ENCODE data around the gene B4GAT1.
"Not testable (repeated sequence)": the region's sequence is repeated elsewhere in the genome, so short reads cannot be mapped to it uniquely, and the experiment has no call there.

The B4GAT1 gene

DNA sequence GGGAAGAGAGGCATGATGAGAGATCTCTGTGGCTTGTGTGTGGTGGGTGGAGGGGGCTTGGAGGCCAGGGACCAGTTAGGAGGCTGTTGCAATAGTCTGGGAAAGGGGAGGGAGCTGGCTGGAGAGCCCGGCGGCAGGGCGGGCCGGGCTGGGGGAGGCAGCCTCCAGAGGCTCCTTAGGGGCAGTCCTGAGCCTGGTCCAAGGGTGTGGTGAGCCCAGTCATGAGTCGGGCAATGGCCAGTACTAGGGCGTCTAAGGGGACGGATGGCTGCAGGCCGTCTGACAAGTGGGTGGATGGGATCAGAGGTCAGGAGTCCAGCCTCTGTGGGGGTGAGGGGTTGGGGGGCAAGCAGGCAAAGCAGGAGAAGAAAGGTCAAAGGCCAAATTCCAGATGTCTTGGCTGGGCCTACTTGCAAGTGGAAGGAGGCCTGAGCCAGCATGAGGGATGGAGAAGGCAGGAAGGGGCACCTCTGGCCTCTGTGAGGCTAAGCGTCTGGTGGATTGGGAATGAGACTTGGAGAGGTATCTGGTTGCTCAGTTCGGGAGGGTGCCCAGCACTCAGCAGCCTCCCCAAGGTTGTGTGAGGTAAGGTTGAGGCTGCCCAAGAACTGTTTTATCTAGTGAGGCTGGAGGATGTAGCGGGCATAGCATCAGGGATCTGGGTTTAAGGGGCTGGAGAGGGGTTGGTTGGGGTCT is 24.5 kb downstream of the B4GAT1 start:
- DNase-seq: no peak

DNA sequence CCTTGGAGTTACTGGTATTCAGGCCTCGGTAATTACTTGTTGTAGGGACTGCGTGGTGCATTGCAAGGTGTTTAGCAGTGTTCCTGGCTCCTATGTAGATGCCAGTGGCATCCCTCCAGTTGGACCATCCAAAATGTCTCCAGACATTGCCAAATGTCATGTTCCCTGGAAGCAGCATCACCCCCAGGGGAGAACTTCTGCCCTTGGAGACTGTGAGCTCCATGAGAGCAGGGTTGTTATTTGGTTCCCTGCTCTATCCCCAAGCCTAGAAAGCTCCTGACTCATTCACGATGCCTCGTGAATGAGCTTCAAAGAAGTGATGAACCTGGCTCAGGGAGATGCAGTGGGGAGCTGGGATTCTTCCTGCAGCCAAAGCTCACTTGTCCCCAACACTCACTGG is 25.8 kb downstream of the B4GAT1 start:
- DNase-seq: no peak

DNA sequence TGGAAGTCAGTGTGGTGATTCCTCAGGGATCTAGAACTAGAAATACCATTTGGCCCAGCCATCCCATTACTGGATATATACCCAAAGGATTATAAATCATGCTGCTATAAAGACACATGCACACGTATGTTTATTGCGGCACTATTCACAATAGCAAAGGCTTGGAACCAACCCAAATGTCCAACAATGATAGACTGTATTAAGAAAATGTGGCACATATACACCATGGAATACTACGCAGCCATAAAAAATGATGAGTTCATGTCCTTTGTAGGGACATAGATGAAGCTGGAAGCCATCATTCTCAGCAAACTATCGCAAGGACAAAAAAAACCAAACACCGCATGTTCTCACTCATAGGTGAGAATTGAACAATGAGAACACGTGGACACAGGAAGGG is 26.7 kb downstream of the B4GAT1 start:
- not testable (repeated sequence) for DNase-seq

DNA sequence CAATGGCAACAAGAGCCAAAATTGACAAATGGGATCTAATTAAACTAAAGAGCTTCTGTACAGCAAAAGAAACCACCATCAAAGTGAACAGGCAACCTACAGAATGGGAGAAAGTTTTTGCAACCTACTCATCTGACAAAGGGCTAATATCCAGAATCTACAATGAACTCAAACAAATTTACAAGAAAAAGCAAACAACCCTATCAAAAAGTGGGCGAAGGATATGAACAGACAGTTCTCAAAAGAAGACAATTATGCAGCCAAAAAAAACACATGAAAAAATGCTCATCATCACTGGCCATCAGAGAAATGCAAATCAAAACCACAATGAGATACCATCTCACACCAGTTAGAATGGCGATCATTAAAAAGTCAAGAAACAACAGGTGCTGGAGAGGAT is 27.1 kb downstream of the B4GAT1 start:
- DNase-seq: not testable (repeated sequence)

DNA sequence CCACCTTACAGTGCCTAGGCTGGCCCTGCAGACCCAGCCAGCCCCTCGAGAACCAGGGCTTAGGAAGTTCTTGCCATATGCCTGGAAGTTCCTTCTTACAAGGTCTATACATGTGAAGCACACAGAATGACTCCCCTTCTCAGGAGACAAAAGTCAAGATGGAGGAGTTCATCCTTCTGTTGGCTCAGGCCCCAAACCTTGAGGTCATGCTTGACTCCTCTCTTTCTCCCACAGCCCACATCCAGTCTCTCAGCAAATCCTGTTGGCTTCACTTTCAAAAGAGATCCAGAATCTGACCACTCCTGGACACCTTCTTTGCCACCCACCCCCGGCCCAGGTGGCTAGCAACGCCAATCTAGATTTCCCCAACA is 28.8 kb downstream of the B4GAT1 start:
- DNase-seq: no peak

DNA sequence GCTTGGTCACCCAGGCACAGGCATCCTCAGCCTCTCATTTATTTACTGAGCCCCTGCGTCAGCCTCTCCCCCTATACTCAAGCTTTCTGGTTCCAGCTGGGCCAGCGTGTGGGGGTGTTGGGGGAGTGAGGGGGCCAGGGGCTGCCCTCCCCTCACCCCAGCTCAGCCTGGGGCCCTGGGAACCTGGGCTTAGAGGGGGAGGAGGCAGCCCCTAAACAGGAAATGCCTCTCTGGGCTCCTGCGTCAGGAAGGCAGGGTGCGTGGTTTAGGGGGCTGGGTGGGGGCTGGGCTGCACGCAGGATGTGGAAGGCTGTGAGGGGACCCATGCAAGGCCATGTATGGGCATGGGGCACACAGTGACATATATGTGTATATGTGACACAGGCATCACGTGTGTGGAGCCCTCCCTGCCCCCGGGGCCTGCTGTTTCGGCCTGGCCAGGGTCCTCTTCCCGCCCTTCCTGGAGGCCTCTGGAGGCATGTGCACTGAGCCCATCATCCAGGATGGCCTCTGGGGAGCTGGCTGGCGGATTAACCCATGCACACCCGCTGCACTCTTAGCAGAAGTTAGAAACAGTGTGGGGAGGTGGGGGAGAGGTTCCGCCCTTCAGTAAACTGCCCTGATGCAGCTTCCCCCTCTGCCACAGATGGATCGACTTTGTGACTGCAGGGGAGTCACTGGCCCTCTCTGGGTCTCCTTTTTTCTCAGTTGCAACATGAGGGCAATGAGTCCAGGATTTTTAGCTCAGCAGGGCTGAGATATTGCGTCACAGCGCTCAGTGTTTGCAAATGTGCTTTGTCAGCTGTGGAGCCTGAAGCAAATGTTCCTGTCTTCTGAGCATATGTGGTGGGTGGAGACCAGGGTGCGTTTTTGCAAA is 29.5 kb downstream of the B4GAT1 start:
- DNase-seq: no peak

DNA sequence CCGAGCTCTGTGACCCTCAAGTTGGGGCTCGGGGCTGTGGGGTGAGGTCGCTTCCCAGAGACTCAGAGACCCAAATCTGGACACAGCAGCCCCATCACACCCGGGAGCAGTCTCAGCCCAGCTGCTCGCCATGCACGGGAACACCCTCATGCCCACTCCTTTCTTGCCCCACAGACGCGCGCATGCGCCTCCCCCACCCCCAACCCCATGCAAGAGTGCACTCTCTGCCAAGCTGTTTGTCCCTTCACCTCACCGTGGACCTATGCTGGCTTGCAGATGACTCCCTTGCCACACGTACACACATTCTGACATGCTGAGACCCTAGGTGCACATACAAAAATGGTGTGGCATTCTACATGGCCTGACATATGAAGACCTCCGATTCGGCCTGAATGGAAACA is 30.1 kb downstream of the B4GAT1 start:
- DNase-seq: no peak

DNA sequence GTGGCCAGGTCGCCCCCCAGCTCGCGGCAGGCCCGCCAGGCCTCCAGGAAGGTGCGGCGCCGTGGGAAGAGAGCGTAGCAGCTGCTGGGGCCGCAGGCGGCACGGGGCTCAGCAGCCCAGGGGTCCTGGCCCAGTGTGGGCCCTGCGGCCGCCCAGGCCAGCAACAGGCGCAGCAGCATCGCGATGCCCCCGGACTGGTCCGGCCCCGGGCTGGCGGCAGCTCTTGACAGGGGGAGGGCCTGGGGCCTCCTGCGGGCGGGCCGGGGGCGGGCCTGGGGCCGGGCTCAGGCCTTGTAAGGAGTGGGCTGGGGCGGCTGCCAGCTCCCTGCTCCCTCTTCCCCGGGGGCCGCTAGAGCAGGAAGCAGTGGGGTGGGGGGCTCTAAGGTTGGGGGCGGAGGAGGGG is 30.6 kb downstream of the B4GAT1 start, which contains the start of gene CD248:
TSS of gene CD248 (minus strand) at position 196 of the 403 bp plus-strand sequence. CDS start at position 179, 17 bp downstream.
- no peak for DNase-seq

DNA sequence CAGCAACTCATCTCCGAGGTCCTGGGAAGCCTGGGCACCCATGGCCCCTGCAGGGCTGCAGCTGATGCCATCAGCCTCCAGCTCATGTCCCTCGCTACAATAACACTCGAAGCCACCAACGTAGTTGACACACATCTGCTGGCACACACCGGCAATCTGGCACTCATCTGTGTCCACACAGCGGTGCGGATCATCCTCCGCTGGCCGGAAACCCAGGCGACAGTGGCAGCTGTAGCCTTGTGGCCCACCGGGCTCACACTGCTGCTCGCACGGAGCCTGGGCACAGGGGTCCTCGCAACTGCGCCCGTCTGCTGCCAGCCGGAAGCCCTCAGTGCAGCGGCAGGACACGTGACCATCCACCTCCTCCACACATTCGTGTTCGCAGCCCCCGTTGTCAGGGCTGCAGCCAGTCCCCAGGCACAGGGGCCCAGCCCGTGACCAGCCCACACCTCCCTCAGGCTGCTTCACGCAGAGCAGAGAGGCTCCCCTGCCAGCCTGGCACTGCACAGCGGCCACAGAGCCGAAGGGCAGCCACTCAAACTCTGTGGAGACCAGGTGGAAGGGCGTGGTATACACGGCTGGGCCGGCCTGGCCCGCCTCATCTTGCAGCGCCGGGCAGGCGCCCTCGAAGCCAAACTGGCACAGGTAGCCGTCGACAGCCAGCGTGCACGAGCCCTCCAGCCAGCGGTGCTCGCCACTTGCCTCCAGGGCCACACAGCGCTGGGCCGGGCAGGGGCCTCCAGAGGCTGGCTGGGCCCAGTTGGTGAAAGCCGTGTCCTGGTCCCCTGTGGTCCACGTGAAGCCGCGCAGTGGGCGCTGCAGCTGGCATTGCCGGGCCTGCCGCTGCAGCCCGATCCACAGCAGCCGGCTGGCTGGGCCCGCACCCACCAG is 31.3 kb downstream of the B4GAT1 start:
- no peak for DNase-seq

DNA sequence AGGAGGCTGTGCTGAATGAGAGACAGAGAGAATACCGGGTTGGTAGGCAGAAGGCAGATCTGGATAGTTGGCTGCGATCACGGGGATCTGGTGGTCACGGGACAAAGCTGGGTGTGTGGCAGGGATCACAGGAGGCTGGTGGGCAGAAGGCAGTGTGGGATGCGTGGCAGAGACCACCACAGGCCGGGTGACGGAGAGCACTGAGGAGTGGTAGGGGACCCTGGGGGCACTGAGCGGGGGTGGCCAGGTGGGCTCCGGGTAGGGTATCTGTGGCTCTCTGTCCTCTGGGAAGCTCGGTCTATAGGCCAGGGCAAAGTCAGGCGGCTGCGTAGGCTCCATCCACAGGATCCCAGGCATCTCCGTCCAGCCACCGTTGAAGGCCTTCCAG is 31.9 kb downstream of the B4GAT1 start:
- no peak for DNase-seq

DNA sequence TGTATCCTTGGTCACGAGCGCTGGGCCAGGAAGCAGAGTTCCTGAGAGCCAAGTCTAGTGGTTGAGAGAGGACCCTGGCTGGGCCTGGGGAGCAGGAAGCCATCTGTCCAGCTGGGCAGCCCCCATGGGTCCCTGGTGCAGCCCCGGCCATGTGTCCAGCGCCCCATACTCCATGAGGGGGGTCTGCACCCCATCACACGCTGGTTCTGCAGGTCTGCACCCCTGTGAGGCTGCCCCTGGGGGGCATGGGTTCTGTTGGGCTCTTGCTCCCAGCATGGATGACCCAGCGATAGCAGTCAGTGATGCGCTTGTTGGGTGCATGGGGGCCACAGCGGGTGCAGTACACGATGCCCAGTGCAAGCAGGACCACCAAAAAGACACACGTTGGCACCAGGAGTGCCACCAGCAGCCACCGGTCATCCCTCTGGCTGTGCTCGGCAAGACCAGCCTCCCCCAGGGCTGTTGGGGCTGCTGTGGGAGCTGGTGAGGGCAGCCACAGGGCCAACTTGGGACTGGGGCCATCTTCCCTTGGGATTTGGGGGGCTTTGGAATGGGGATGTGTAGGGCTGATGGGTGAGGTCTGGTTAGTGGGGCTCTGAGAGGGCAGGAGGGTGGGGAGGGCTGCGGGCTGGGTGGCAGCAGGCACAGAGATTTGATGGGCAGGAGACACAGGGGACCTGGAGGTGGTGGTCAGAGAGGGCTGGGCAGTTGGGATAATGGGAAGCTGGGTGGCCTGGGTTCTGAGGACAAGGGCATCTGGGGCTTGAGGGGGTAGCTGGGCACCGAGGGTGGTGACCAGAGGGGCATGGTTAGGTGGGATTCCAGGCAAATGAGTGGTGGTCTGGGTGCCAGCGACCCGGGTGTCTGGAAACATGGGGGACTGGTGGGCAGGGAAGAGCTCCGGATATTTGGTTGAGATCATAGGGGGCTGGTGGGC is 32.6 kb downstream of the B4GAT1 start:
- DNase-seq: no peak

DNA sequence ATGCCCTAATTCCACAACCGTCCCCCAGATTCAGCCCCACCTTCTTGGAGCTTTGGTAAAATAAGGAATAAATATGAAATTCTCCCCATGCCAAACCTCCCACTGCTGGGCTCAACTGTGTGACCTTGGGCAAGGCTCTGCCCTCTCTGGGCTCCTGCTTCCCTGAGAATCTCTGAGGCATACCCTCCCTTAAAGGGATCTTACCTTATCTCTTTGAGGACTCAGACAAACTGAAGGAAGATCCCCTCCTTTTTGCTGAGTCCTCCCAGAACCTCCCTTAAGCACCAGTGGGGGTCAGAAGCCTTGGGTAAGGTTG is 33.3 kb downstream of the B4GAT1 start:
- DNase-seq: no peak

DNA sequence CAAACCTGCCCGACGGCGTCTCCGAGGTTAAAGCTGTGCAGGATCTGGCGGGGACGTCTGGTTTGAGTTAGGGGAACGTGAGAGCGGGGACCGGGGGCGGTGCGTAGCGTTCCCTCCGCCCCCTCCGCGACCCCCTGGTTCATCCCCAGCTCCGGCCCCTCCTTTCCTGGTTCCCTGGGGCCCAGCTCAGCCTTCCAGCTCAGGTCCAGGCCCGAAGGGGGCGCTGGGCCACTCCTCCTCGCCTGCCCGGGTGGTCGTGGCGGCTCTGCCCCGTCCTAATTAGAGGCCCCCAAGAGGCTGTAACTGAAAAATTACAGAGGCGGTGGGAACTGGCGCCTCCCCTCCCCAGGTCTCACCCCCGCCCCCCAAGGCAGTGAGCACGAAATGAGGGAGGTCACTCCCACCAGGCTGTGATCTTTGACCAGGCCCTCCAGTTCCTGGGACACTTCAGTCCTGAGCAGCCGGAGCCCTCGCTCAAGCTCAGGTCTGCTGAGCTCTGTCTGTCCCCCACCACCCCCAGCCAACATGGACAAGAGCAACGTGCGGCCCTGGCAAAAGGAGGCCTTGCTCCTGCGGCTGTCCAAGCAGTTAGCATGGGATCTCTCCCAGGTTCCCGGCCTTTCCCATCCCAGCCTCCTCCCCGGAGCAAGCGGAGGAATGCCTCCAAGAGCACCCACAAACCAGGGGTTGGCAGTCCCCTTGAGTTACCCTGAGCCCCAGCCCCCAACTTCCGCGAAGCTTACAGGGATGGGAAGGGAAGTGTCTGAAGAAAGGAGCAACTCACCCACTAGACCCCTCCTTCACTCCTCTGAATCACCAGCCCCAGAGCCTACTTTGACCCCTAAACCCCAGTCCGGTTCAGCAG is 33.9 kb downstream of the B4GAT1 start:
- DNase-seq: no peak

DNA sequence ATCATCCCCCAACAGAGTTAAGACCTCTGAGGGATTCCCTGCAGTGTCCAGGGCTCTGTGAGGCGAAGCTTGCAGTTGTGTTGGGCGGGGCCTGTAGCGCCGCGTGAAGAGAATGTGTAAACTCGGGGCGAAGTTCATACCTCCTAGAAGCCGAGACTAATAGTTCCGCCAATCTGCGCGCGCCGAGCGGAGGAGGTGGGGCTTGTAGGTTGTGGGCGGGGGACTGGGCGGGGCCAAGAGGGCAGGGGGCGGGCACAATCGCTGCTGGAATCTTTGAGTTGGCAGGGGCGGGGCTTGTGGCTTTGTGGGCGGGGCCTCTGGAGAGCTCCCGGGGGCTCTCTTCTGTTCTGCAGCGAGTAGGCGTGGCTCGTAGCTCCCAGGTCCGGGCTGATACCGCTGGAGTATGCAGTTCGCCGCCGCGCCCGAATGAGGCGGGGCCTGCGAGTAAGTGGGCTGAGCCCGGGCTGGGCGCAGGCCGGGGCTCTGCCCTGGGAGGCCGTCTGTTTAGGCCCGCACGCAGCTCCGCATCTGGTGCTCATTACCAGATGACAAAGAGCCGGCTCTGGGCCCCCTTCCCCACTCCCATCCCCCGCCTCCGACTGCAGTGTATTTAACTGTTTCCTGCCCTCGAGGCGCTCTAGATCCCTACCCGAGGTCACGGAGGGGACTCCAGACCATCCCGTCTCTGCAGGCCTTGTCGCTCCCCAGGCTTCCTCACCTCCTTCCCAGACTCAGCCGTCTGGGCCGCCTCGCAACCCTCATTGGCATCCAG is 34.7 kb downstream of the B4GAT1 start:
- DNase-seq: peak; percentile 96 to 99

DNA sequence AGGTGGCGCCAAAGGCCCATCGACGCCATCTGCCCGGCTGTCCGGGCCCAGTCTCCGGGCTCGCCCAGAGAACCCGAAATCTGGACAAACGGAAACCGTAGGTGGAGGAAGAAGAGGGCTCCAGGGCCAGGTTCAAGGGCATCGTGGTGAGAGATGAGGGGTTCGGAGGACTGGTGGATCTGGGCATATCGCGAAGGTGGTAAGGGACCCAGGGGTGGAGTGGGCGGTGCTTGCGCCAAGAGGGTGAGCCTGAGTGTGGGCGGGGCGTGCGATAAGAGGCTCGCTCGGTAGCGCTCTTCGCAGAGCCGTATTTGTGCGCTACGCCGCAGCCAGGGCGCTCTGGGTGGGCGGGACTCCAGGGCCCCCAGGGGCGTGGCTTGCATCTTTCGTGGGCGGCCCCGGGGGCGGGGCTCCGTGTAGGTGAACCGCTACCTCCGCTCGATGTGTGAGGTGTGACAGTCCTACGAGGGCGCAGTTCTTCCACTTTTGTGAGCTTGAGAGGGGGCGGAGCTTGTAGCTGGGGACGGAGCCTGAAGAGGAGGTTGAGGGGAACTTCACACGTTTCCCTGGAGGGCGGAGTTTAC is 35.4 kb downstream of the B4GAT1 start:
- DNase-seq: peak; percentile 98 to 99

DNA sequence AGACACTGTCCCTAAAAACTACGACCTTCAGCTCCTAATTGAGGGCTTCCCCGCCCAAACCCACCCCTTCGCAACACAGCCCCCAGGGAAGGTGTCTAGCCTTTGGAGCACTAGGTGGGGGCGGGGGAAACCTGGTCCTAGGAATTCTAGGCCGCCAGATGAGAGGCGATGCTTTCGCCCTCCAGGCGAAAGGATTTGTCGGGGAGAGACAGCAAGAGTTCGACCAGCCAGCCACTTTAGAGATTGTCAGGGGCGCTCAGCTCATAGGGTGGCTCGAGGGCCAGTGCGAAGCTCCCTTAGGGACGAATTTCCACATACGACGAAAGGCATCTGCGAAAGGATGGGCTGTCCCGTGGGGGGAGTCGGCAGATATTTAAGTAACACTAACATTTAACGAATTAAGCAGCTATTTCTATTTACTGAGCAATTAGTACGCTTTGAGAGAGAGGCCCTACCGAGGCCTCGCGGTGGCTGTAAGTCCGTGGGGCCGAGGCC is 35.9 kb downstream of the B4GAT1 start:
- no peak for DNase-seq

DNA sequence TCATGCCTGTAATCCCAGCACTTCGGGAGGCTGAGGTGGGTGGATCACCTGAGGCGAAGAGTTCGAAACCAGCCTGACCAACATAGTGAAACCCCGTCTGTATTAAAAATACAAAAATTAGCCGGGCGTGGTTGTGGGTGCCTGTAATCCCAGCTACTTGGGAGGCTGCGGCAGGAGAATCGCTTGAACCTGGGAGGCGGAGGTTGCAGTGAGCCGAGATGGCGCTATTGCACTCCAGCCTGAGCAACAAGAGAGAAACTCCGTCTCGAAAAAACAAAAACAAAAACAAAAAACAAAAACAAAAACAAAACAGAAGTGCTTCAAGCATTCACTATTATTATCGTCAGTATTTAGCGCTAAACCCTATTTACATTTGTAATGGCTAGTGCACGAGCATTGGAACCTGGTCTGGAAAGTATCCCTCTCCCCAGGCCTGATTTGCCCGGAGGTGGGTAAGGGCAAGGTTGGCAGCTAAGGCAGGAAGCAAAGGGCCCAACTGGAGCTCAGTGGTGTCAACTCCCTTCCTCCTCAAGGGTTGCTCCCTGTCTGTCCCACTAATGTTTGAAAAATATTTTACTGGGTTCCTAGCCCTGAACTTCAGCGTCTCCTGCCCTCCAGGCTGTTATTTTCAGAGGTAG is 36.5 kb downstream of the B4GAT1 start:
- not testable (repeated sequence) for DNase-seq

DNA sequence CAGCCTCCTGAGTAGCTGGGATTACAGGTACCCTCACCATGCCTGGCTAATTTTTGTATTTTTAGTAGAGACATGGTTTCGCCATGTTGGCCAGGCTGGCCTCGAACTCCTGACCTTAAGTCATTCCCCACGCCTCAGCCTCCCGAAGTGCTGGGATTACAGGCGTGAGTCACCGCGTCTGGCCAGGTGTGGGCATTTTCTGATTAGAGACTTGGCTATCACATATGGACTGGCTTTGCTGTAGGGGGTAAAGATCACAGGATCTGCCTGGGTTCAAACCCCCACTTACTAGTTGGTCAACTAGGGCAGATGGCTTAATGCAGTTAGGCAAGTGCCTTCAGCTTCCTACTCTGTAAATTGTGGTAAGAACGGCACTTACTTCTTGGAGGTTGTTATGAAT is 37.1 kb downstream of the B4GAT1 start:
- DNase-seq: no peak

DNA sequence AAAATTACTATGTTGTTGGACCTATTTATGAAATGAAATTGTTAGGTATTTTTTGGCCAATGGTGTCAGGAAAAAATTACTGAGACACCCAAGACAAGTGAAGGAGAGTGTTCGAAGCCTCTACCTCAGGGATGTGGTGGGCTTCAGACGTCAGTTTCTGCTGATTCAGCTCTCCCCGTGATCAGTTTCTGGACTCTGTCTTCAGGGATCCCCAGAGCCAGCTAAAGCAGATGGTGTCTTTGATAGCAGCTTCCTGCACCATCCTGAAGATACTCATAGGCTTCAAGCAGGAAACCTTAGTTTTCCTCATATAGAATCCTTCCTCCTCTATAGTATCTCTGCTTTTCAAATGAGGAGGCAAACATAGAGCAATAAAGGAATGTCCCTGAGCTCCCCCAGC is 38.0 kb downstream of the B4GAT1 start:
- DNase-seq: no peak
